Hepatic stellate cell (primary cell): ENCODE results near the gene ZNF248.

Experiments
- DNase-seq: peaks from one replicate; pipeline ENCODE4 v3.0.0; 2011; ENCODE audit warnings: low spot score

ZNF248 gene

DNA sequence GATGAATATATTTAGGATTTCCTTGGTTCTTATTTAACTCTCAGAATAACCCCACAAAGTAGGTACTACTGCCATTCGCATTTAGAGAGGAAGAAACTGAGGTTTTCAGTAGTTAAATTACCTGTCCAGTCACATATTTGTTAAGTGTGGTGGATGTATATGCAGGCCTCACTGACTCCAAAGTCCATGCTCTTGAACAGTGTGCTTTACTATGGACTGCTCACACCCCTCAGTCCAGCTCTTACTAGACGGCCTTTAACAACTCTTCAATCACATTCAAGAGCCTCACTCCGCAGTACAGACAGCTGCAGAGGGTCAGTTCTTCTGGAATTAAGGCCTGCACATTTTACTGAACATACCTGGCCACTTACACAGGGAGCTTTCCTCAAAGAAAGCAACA is 36.2 kb downstream of the ZNF248 start:
- no peak for DNase-seq

DNA sequence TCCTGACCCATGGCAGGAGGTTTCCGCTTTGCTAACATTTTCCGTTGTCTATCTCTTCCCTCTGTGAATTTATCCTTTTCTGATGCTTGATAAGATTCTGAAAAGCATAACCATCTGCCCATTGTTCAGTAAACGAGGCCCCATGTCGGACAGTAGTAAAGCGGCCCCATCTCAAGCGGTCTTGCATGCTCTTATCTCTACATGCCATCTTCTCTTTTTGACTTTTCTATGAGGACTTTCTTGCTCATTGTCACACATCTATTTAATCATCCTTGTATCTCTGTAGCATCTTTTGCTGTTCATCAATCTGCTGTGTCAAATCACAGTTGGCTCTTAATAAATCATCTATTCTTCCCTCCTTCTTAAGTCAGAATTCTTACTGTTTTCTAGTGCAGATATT is 37.6 kb downstream of the ZNF248 start:
- DNase-seq: no peak

DNA sequence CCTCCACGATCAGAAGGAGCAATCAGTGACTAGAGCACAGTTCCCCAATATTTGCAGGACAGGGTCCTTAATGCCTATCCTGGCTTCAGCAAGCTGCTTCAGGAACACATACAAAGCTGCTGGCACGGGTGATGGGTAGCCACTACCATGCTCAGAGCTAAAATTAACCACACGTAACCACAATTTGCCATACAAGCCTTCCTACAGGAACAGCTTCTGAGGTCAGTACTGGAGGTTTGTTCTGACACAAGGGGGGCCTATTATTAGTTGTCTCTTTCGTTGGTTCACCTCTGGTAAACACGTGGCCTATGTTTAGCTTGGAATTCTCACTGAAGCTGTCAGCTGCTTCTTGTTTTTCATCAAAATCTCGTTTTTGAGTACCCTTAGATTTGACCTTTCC is 41.1 kb downstream of the ZNF248 start:
- no peak for DNase-seq

DNA sequence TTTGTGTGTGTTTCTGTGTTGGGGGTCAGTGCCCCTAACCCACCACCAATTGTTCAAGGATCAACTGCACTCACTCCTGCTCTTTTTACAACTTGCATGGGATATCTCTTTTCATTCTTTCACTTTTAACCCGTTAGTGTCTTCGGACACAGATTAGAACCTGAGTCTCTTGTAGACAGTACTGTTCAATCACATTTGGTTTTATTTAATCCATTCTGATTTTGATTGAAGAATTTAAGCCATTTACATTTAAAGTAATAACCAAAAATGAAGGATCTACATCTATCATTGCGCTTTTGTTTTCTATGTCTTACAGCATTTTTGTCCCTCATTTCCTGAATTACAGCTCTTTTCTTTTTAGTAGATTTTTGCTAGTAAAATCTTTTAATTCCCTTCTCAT is 43.6 kb downstream of the ZNF248 start:
- DNase-seq: no peak

DNA sequence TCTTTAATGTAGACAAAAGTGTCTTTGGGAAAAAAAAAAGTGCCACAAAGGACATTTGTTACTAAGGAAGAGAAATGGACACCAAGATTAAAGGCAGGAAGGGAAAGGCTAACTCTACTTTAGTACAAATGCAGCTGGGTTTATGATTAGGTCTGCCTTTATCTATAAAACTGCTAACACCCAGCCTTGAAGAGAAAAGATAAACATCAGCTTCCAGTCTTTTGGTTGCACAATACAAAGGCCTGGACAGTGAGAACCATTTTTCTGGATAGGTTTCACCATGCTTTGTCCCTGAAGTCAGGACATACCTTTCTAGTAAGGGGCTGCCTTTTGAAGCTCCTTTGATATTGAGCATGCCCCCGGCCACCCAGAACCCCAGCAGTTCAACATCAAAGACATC is 45.1 kb downstream of the ZNF248 start:
- DNase-seq: no peak

DNA sequence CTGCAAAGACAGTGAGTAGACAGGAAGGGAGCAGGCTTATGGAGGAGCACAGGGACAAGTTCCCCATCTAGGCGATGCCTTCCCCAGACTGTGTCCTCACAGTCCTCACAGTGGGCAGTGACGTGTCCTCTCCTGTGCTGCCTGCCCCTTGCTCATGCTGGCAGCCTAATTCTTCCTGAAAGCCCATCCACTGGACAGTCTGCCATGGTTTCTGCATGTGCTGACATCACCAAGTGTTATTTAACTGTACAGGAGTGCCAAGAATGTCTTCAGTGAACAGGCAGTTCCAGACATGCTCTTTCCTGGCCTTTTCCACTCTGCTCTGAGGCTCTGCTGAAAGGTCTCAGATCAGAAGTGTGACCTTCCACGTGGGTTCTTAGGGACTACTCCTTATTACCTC is 54.1 kb downstream of the ZNF248 start:
- DNase-seq: no peak

DNA sequence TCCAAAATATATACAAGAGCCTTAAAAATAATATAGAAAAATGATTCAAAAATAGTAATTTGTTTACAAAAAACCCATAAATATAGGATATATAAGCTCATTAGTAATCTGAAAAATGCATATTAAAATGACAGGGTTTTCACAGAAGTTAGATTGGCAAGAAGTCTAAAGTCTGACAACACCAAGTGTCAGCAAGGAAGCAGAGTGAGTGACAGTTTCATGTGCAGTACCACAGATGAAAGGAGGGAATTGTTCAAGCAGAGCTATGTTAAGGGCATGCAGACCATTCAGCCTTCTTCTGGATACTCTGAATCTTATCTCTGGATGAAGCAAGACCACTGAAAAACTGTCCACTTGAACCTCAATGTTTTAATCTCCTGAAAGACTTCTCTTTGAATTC is 55.9 kb downstream of the ZNF248 start:
- DNase-seq: no peak

DNA sequence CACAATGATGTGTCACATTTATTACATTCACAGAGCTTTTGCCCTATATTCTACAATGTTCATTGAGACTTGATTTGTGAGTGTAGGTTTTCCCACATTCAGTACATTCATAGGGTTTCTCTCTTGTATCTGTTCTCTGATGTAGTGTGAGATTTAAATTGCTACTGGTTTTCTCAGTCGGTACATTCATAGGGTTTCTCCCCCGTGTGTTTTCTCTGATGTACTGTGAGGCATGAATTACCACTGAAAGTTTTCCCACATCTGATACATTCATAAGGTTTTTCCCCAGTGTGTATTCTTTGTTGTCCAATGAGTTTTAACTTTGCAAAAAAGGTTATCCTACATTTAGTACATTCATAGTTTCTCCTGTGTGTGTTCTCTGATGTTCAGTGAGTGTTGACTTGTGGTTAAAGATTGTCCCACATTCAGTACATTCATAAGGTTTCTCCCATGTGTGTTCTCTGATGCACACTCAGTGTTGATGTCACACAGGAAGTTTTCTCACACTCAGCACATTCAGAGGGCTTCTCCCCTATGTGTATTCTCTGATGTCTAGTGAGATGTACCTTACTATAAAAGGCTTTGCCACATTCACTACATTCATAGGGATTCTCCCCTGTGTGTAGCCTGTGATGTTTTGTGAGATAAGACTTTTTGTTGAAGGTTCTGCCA is 63.0 kb downstream of the ZNF248 start:
- no peak for DNase-seq

DNA sequence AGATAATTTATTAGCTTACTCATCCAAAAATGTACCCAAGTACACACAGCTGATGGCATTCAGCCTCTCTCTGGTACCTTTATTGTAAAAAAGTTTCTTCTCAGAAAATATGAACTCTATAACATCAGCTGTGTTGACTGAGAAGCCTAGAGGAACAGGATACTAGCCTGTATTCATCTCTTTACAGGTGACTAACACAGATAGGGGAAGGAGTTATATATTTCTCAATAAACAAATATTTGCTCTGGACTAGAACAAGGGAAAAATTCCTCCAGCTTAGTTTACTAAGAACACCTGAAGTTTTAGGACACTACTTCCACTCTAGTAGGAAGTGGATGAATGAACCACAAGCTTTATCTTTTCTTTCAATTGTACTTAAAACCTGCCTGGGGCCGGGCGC is 67.8 kb downstream of the ZNF248 start:
- DNase-seq: no peak

DNA sequence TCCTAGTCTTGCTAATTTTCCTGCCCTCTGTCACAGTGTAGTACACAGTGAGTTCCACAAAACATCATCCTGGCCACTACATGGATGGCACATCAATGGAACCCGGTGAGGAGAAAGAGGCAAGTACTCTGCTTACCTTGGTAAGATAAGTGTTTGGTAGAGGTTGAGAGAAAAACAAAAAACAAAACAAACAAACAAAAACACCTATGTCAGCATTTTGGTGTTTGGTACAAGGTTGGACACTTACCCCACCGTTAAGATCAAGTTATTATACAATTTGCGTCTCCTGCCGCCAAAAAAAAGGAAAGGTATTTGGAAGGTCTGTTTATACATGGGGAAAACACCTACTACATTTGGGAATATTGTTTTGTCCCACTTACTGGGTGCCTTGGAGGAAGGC is 72.7 kb downstream of the ZNF248 start:
- no peak for DNase-seq

DNA sequence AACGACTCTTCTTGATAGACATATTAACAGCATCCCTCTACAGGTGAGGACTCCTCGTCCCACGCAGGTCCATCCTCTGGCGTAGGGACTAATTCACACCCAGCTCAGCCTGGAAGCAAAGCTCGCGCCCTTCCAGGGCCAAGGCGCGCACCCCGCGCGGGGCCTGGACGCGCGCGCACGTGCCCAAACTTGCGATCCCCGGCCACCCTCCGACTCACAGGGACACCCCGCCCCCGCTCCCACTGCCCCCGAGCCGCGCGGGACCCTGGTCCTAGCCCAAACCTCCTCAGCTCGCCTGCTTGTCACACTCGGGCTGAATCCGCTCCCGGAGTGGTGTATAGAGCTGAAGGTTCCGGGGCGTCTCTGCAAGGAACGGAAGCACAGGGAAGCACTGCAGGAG is 76.9 kb downstream of the ZNF248 start:
- DNase-seq: no peak

DNA sequence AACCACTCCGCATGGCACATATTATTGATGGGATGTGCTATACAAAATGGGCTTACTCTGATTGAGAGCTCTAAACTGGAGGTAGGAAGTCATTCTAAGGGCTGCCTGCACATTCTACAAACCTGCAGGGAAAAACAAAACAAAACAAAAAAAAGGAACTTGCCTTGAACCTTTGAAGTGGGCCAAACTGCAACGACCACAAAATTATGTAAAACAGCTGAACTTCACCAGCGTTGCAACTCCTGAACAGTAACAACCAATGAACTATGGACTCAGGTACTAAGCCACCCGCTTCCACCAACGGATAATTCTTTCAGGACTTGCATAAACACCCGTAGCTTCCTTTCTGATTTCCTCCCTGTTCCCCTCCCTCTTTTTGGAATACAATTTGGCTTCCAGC is 80.4 kb downstream of the ZNF248 start:
- DNase-seq: no peak

DNA sequence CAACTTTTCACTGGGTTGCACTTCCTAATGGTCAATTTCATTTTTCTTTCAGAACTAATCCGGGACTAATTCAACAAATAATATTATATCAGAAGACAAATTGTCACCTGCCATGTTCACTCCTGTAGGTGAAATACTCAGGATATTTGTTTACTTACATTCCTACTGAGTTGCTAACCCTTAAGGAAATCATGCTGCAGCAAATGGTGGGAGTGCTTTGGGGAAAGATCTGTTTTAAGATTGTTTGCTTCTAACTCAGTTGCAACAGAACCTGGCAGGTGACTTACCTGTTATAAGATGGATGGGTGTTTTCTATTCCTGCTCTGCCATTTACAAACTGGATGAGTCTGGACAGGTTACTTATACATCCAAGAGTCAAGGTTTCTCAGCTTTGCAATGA is 81.8 kb downstream of the ZNF248 start:
- no peak for DNase-seq

DNA sequence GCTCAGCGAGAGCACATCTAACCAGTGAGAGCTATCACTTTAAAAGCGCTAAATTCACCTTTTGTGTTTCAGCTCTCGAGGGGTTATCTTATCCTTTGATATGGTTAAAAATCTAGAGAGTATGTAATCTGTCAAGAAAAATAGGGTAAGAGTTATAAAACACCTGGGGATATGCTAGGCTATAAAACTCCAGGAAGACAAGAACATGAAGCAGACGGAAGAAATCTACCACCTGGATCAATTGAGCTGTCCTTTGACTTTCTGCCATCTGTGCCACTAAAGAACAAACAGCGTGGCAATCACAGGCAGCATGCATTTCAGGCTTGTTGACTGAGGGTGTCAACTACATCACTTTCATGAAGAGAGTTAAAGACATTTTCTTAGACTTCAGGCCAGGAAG is 83.1 kb downstream of the ZNF248 start:
- DNase-seq: no peak

DNA sequence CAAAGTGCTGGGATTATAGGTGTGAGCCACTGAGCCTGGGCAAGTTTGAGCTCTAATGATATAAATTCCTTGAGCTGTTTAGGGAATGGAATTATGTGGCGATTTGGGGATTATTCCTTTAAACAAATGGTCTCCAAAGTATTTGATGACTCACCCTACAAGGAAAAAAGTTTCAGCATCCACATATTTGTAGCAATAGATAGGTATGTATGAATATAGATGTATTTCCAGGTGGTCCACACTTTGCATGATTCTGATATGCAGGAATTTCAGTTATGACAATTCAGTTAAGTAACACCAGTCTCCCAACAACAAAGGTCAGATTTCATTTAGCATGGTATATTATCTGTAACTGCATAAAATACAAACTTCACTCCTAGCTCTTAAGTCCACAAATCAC is 92.2 kb downstream of the ZNF248 start:
- no peak for DNase-seq

DNA sequence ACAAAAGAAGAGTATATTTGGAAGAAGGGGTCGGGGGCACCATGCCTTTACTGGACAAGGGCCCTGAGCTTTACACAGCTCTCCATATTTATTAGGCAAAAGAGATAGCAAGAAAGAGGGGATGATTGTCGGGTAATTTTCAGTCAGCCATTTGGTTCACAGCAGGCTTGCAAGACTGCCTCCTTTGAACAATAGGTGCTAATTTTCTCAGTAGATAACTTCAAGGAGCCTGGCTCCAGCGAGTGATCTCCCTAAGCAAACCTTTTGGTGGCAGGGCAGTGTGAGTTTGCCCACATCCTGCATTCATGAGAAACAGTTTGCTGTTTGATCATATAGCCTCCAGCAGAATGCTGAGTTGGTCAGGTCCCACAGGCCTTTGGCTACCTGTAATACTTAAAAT is 94.3 kb downstream of the ZNF248 start:
- no peak for DNase-seq

DNA sequence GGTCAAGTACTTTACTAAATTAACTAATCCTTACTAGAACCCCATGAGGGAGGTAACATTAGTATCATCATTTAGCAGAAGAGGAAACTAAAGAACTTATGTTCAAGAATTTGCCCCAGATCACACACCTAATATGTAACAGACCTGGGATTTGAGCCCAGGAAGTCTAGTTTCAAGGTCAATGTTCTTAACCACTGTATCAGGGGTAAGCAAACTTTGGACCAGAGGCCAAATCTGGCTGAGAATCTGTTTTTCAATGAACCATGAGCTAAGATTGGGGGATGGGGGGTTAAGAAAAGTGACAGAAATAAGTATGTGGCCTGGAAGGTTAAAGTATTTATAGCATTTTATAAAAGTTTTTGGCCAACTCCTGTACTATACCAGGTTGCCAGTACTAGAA is 95.1 kb downstream of the ZNF248 start:
- no peak for DNase-seq

DNA sequence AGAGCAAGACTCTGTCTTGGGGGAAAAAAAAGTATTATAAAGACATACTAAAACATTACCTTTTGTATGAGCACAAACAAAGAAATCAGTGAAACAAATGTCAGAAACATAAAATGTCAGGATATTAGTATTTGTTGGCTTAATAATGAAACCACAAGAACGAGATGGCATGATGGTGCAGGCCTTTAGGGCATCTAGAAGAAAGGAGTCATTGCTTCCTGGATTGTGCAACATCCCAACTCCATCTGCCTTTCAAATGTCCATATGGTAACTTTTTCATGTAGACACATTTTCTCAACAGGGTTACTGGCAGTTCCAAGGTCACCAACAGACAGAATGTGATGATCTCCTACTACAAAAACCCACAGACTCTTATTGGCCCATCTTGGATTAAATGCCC is 96.6 kb downstream of the ZNF248 start:
- no peak for DNase-seq

DNA sequence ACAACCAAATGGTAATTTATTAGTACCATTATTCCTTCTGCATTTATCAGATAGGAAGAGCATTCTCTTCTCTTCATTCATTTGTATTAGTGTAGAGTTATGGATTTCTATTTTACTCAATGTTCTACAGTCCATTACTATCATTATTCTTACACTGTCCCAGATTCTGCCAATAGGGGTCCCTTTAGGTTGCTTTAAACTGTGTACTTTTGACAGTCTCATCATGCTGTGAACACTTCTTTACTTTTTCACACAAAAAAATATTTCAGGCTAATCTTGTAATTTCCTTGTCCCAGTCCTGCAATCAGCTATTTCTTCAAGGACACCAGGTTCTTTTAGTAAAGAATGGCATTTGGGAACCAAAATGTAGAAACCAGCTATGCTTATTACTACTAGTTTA is 99.3 kb downstream of the ZNF248 start:
- DNase-seq: no peak

DNA sequence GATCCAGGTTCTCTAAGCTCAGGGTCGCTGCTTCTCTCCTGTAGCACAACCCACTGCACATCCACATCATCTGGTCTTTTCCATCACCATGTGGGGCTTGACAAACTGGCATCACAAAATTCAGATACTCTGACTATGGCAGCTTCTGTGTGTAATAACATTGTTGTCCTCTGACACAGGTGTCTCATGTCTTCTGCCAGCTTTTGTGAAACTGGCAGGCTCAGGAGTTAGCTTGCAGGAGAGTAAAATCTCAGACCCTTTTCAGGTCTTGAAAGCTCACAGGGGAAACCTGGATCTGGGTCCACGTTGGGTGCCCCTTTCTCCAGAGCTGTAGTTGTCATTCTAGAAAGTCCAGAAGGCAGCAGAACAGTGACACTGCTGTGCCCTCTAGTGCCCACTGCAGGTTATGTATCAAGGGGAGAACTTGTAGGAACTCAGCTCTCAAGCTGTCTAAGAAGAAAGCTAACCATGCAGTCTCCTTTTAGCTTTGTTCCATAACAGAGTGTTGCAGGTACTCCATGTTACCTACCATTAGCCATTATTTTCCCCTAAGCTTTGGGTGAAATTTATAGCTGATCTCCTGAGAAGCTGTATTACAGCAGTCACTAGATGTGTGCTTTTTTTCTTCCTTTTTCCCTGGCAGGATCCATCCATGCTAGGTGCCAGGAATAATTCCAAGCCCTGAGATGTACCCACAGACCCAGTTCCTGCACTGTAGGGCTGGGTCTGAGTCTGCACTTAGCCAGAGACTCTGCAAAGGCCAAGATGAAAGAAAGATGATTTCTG is 102.7 kb downstream of the ZNF248 start:
- no peak for DNase-seq

DNA sequence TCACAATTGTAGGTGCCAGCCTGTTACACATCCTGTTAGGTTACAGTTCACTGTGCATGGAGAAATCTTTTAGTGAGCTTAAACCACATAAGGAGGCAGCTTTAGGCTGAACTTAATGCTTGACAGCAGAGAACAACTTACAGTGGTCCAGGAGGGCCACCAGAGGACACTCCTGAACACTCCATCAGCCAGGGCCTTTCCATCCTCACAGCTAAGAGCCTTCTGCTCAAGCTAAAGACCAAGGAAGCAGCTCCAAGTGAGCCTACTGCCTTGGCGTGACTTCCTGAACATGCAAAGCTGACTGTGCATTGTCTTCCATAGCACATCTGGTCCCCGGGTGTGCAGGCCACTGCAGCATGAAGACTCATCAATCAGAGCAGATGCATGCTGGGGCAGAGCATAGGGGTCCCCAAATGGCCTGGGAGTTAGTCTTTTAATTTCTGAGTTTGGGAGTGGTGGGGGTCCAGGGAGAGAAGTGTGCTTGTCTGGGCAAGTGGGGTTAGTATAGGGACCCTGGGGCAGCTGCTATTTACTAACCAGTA is 105.0 kb downstream of the ZNF248 start:
- no peak for DNase-seq

DNA sequence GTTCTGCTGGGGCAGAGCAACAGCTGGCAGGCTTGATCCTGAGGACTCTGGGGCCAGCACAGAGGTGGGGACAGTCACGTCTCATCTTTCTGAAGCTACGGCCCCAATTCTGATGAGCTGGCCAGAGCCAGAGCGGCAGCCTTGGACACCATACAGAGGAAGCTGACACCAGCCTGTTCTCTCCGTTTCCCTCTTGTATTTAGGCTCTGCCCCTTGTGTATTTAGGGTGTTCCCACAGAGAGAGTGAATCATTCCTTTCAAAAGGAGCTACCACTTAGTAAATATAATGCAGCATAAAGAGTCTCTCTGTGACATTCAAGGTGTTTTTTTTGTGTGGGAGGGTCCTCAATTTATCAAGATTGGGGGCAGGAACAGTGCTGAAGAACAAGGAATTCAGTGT is 109.2 kb downstream of the ZNF248 start:
- no peak for DNase-seq

DNA sequence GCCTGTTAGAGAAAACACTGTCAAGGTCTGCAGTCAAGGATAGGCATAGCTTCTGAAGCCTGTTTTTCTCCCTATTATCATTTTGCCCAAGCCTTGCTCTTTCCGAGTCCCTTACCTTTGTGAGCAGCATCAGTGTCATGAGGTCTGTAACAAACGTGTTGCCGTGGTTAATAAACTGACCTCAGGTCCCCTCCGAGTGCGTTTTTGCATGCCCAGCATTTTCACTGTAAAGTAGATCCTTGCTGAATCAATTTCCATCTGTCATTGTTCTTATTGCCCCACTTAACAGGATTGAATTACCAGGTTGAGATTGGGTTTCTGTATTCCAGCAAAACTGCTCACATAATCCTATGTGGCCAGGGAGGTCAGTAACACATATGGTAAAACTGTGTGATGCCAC is 110.3 kb downstream of the ZNF248 start:
- no peak for DNase-seq

DNA sequence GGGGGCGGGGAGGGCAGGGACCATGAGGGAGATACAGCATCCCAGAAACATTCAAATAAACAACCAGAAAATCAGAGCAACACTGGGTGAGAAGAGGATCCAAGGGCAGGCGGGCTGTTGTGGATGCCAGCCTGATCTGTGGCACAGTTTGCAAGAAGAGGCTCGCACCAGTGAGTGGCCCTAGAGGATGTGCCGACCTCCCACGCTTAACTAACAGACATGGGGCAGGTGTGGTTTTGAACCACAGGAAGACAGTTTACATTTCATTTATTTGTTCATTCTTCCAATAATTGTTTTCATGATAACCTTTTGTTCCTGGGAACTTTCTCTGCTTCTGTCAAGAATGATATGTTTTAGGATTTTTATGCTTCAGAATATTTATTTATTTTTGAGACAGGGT is 115.6 kb downstream of the ZNF248 start:
- DNase-seq: no peak
